ENCODE results near the gene PANK3. TPM values are rescaled to one million over a fixed set of nuclear protein-coding genes. Genes with fewer than 3 reads are reported as not detected.

Gene PANK3
- total and polyA plus RNA-seq, 9 of the 15 experiments (the other 6 are each of a cell fraction or from before 2014, with no cell fraction given) = 5.9 to 50.4 (median 29.7) TPM

DNA sequence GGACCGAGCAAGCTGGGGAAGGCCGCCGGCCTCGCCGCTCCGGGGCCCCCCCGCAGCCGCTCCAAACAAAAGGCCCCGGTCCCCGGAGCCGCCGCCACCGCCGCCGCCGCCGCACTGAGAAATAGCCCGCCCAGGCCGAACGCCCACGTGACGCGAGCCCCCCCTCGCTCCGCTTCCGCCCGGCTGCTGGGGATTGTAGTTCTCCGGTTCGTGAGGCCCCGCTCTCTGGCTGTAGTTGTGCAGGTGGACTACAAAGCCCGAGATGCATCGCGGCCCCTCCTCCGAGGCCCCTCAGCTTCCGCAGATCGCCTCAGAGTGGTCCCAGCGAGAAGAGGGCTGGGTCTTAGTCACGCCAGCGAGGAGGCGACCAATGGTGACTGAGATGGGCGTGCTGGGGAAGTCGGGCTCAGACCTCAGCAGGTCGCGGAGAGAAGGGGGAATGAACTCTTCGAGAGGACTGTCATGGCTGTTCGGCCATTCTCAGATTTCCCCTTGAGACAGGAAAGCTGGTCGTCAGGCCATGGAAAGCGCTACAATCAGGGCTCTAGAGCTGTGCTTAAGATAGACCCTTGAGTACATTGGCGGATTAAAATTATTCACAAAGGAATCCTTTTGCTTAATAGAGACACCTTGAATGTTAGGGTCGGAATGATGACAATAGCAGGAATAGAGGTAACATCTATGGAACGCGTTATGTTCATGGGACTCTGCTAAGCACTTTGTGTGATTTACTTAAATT lies 489 bp upstream of the PANK3 start (continued):
- no peak for TF ChIP-seq FOSL1 (tag; conservative IDR thresholded peaks at IDR 0.05)
- TF ChIP-seq NBN (IDR thresholded peaks at IDR 0.05; ENCODE audit: low read depth) = no peak
- peak; percentile 95 for TF ChIP-seq POLR2B (IDR thresholded peaks at IDR 0.05; ENCODE audit: low read depth, partially characterized antibody)
- TF ChIP-seq ZNF134 (CRISPR knock-in tag; conservative IDR thresholded peaks at IDR 0.05) = no peak
- no peak for TF ChIP-seq TCFL5 (CRISPR knock-in tag; conservative IDR thresholded peaks at IDR 0.05)
- peak; percentile 98 for TF ChIP-seq NFRKB (IDR thresholded peaks at IDR 0.05; ENCODE audit: low read depth)
- TF ChIP-seq HCFC1 (IDR thresholded peaks at IDR 0.05; ENCODE audit: low read depth, low read length) = peak; percentile 99
- TF ChIP-seq SIX5 (IDR thresholded peaks at IDR 0.05; ENCODE audit: borderline replicate concordance in 1 of 2, insufficient read depth in 1 of 2, low read depth in 1 of 2, low read length in 2 of 2) = peak; percentile 87 to 90
- TF ChIP-seq, protein P1, sequence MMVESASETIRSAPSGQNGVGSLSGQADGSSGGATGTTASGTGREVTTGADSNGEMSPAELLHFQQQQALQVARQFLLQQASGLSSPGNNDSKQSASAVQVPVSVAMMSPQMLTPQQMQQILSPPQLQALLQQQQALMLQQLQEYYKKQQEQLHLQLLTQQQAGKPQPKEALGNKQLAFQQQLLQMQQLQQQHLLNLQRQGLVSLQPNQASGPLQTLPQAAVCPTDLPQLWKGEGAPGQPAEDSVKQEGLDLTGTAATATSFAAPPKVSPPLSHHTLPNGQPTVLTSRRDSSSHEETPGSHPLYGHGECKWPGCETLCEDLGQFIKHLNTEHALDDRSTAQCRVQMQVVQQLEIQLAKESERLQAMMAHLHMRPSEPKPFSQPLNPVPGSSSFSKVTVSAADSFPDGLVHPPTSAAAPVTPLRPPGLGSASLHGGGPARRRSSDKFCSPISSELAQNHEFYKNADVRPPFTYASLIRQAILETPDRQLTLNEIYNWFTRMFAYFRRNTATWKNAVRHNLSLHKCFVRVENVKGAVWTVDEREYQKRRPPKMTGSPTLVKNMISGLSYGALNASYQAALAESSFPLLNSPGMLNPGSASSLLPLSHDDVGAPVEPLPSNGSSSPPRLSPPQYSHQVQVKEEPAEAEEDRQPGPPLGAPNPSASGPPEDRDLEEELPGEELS (CRISPR knock-in tag; IDR thresholded peaks at IDR 0.05; ENCODE audit: borderline replicate concordance) = no peak
- no peak for TF ChIP-seq NCOA6 (IDR thresholded peaks at IDR 0.05)
- TF ChIP-seq GTF2E2 (tag; IDR thresholded peaks at IDR 0.05) = peak; percentile 93
- TF ChIP-seq SUPT5H (IDR thresholded peaks at IDR 0.05) = peak; percentile 95
- TF ChIP-seq ZNF75A (CRISPR knock-in tag; IDR thresholded peaks at IDR 0.05) = 0 out of 2 replicates have a peak, but pooled peaks have one; percentile 42
- TF ChIP-seq, protein P2, sequence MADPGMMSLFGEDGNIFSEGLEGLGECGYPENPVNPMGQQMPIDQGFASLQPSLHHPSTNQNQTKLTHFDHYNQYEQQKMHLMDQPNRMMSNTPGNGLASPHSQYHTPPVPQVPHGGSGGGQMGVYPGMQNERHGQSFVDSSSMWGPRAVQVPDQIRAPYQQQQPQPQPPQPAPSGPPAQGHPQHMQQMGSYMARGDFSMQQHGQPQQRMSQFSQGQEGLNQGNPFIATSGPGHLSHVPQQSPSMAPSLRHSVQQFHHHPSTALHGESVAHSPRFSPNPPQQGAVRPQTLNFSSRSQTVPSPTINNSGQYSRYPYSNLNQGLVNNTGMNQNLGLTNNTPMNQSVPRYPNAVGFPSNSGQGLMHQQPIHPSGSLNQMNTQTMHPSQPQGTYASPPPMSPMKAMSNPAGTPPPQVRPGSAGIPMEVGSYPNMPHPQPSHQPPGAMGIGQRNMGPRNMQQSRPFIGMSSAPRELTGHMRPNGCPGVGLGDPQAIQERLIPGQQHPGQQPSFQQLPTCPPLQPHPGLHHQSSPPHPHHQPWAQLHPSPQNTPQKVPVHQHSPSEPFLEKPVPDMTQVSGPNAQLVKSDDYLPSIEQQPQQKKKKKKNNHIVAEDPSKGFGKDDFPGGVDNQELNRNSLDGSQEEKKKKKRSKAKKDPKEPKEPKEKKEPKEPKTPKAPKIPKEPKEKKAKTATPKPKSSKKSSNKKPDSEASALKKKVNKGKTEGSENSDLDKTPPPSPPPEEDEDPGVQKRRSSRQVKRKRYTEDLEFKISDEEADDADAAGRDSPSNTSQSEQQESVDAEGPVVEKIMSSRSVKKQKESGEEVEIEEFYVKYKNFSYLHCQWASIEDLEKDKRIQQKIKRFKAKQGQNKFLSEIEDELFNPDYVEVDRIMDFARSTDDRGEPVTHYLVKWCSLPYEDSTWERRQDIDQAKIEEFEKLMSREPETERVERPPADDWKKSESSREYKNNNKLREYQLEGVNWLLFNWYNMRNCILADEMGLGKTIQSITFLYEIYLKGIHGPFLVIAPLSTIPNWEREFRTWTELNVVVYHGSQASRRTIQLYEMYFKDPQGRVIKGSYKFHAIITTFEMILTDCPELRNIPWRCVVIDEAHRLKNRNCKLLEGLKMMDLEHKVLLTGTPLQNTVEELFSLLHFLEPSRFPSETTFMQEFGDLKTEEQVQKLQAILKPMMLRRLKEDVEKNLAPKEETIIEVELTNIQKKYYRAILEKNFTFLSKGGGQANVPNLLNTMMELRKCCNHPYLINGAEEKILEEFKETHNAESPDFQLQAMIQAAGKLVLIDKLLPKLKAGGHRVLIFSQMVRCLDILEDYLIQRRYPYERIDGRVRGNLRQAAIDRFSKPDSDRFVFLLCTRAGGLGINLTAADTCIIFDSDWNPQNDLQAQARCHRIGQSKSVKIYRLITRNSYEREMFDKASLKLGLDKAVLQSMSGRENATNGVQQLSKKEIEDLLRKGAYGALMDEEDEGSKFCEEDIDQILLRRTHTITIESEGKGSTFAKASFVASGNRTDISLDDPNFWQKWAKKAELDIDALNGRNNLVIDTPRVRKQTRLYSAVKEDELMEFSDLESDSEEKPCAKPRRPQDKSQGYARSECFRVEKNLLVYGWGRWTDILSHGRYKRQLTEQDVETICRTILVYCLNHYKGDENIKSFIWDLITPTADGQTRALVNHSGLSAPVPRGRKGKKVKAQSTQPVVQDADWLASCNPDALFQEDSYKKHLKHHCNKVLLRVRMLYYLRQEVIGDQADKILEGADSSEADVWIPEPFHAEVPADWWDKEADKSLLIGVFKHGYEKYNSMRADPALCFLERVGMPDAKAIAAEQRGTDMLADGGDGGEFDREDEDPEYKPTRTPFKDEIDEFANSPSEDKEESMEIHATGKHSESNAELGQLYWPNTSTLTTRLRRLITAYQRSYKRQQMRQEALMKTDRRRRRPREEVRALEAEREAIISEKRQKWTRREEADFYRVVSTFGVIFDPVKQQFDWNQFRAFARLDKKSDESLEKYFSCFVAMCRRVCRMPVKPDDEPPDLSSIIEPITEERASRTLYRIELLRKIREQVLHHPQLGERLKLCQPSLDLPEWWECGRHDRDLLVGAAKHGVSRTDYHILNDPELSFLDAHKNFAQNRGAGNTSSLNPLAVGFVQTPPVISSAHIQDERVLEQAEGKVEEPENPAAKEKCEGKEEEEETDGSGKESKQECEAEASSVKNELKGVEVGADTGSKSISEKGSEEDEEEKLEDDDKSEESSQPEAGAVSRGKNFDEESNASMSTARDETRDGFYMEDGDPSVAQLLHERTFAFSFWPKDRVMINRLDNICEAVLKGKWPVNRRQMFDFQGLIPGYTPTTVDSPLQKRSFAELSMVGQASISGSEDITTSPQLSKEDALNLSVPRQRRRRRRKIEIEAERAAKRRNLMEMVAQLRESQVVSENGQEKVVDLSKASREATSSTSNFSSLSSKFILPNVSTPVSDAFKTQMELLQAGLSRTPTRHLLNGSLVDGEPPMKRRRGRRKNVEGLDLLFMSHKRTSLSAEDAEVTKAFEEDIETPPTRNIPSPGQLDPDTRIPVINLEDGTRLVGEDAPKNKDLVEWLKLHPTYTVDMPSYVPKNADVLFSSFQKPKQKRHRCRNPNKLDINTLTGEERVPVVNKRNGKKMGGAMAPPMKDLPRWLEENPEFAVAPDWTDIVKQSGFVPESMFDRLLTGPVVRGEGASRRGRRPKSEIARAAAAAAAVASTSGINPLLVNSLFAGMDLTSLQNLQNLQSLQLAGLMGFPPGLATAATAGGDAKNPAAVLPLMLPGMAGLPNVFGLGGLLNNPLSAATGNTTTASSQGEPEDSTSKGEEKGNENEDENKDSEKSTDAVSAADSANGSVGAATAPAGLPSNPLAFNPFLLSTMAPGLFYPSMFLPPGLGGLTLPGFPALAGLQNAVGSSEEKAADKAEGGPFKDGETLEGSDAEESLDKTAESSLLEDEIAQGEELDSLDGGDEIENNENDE (IDR thresholded peaks at IDR 0.05; ENCODE audit: low read depth, low read length) = no peak
- no peak for TF ChIP-seq ZNF311 (CRISPR knock-in tag; IDR thresholded peaks at IDR 0.05)
- TF ChIP-seq ELF2 (CRISPR knock-in tag; IDR thresholded peaks at IDR 0.05) = no peak
- TF ChIP-seq ZEB2 (IDR thresholded peaks at IDR 0.05) = no peak

Measured in K562 (cell line).